HG02623 (cell line): Measurements from ENCODE around the gene BBS5.
"Not testable (repeated sequence)": the region's sequence is repeated elsewhere in the genome, so short reads cannot be mapped to it uniquely, and the experiment has no call there.

Source experiments
- ATAC-seq: cut with Tn5 transposase; IDR thresholded peaks from one replicate; pipeline ENCODE4 v1.9.1; 2021; ENCODE audit warnings: moderate library complexity; ENCODE audit not compliant: unreplicated experiment

BBS5 gene

GRCh38 chr2:169485650-169486138 is 6.4 kb downstream of the BBS5 start:
- ATAC-seq = no peak

GRCh38 chr2:169486487-169486886 is 7.2 kb downstream of the BBS5 start:
- ATAC-seq = no peak

- ATAC-seq = no peak
Observed at GRCh38 chr2:169490834-169491233, 11.5 kb downstream of the BBS5 start.

GRCh38 chr2:169491378-169491777 is 12.1 kb downstream of the BBS5 start:
- no peak for ATAC-seq

GRCh38 chr2:169493360-169493759 is 14.1 kb downstream of the BBS5 start:
- no peak for ATAC-seq

GRCh38 chr2:169495310-169495928 is 16.1 kb downstream of the BBS5 start:
- ATAC-seq = no peak

- no peak for ATAC-seq
Observed at GRCh38 chr2:169504651-169505050, 25.4 kb downstream of the BBS5 start.

- ATAC-seq = no peak
Observed at GRCh38 chr2:169507698-169508097, 28.4 kb downstream of the BBS5 start.

- no peak for ATAC-seq
Observed at GRCh38 chr2:169509298-169509885, 30.1 kb downstream of the BBS5 start, which contains the start of gene KLHL41. Gene KLHL41 (plus strand): TSS chr2:169509702. CDS start chr2:169509779, 77 bp downstream.

GRCh38 chr2:169509955-169510354 is 30.7 kb downstream of the BBS5 start:
- ATAC-seq = no peak

GRCh38 chr2:169510496-169510895 is 31.2 kb downstream of the BBS5 start:
- no peak for ATAC-seq

- ATAC-seq = no peak
Observed at GRCh38 chr2:169511818-169512217, 32.5 kb downstream of the BBS5 start.

GRCh38 chr2:169512525-169512924 is 33.2 kb downstream of the BBS5 start:
- ATAC-seq = no peak

GRCh38 chr2:169513094-169513493 is 33.8 kb downstream of the BBS5 start:
- no peak for ATAC-seq

GRCh38 chr2:169513926-169514325 is 34.6 kb downstream of the BBS5 start:
- ATAC-seq = no peak

- not testable (repeated sequence) for ATAC-seq
Observed at GRCh38 chr2:169514758-169515157, 35.5 kb downstream of the BBS5 start.

GRCh38 chr2:169516488-169516995 is 37.2 kb downstream of the BBS5 start:
- not testable (repeated sequence) for ATAC-seq

GRCh38 chr2:169520896-169521295 is 41.6 kb downstream of the BBS5 start:
- no peak for ATAC-seq

GRCh38 chr2:169523681-169524080 is 44.4 kb downstream of the BBS5 start:
- no peak for ATAC-seq

GRCh38 chr2:169525434-169525833 is 46.1 kb downstream of the BBS5 start:
- no peak for ATAC-seq

GRCh38 chr2:169526451-169526850 is 47.2 kb downstream of the BBS5 start:
- ATAC-seq = no peak

GRCh38 chr2:169528271-169528701 is 49.0 kb downstream of the BBS5 start:
- peak; percentile 81 for ATAC-seq
